Middle frontal gyrus (tissue), 1 donor: ENCODE data around the gene FABP6.
"Not testable (repeated sequence)": the region's sequence is repeated elsewhere in the genome, so short reads cannot be mapped to it uniquely, and the experiment has no call there.

Source experiments
- DNase-seq: peaks from one replicate; pipeline ENCODE4 v3.0.0-alpha.2; 2015; ENCODE audit warnings: low spot score; ENCODE audit errors: extremely low spot score

The FABP6 gene

GRCh38 chr5:160219356-160219755 is 9.9 kb upstream of the FABP6 start:
- no peak for DNase-seq

- DNase-seq, result no peak
Measured at GRCh38 chr5:160221082-160221481, 8.2 kb upstream of the FABP6 start.

GRCh38 chr5:160227012-160227411 is 2.3 kb upstream of the FABP6 start:
- no peak for DNase-seq

GRCh38 chr5:160230686-160231527 is 1.6 kb downstream of the FABP6 start:
- no peak for DNase-seq

- DNase-seq, result no peak
Measured at GRCh38 chr5:160231783-160232342, 2.6 kb downstream of the FABP6 start.

- no peak for DNase-seq
Measured at GRCh38 chr5:160233215-160233614, 3.9 kb downstream of the FABP6 start.

GRCh38 chr5:160235731-160236130 is 6.4 kb downstream of the FABP6 start:
- no peak for DNase-seq

- DNase-seq, result no peak
Measured at GRCh38 chr5:160237571-160238093, 8.3 kb downstream of the FABP6 start.

GRCh38 chr5:160240350-160240749 is 11.0 kb downstream of the FABP6 start:
- DNase-seq, result no peak

- no peak for DNase-seq
Measured at GRCh38 chr5:160242145-160242544, 12.8 kb downstream of the FABP6 start.

GRCh38 chr5:160245506-160246086 is 16.3 kb downstream of the FABP6 start:
- DNase-seq, result peak; percentile 11

- not testable (repeated sequence) for DNase-seq
Measured at GRCh38 chr5:160249570-160249969, 20.3 kb downstream of the FABP6 start.

GRCh38 chr5:160250226-160250625 is 20.9 kb downstream of the FABP6 start:
- no peak for DNase-seq

GRCh38 chr5:160250826-160251225 is 21.5 kb downstream of the FABP6 start:
- no peak for DNase-seq

GRCh38 chr5:160251406-160252155 is 22.3 kb downstream of the FABP6 start:
- DNase-seq, result no peak

- no peak for DNase-seq
Measured at GRCh38 chr5:160252916-160253315, 23.6 kb downstream of the FABP6 start.

GRCh38 chr5:160253441-160253840 is 24.1 kb downstream of the FABP6 start:
- no peak for DNase-seq

- DNase-seq, result no peak
Measured at GRCh38 chr5:160254706-160255105, 25.4 kb downstream of the FABP6 start.

- no peak for DNase-seq
Measured at GRCh38 chr5:160259341-160259740, 30.0 kb downstream of the FABP6 start.

- DNase-seq, result no peak
Measured at GRCh38 chr5:160260006-160260775, 30.9 kb downstream of the FABP6 start.
